ENCODE measurements around the gene PRR16.

GRCh38 chr5:120507197-120507596 is 43.1 kb downstream of the PRR16 start:
- no peak for TF ChIP-seq CTCF (IDR thresholded peaks at IDR 0.05; ENCODE audit: low read depth, low read length)
- TF ChIP-seq POLR2A (IDR thresholded peaks at IDR 0.05; ENCODE audit: extremely low read depth, insufficient read length): no peak
